Prostate gland (tissue), 2 donors: ENCODE measurements around the gene LMAN1L. TPM values are rescaled to one million over a fixed set of nuclear protein-coding genes. Genes with fewer than 3 reads are reported as not detected.
A peak's percentile ranks its signal among the peaks of the same experiment; 100 is the strongest.

ENCODE experiments used
- DNase-seq: peaks from one replicate; pipeline ENCODE4 v3.0.0-alpha.2; 2019; ENCODE audit warnings: low spot score
- H3K27ac ChIP-seq, 2 donors: fragments of 200-600 bp; sonication (generic); 2 replicates each; pipeline ENCODE4 v1.5.1; 2017 to 2019
- H3K27me3 ChIP-seq: fragments of 200-600 bp; sonication (generic); replicated peaks from 2 replicates; pipeline ENCODE4 v1.5.1; 2019; ENCODE audit not compliant: insufficient read depth
- H3K36me3 ChIP-seq, 2 donors: fragments of 200-600 bp; sonication (generic); 1 replicate in 1 of 2; 2 replicates in 1 of 2; pipeline versions ENCODE4 v1.5.1 to v1.8.1; 2017 to 2019
- H3K4me1 ChIP-seq: fragments of 200-600 bp; sonication (generic); replicated peaks from 2 replicates; pipeline ENCODE4 v1.5.1; 2019
- H3K4me3 ChIP-seq, 2 donors: fragments of 200-600 bp; sonication (generic); 2 replicates each; pipeline ENCODE4 v1.5.1; 2017 to 2019
- H3K9me3 ChIP-seq: fragments of 200-600 bp; sonication (generic); 2 replicates; pipeline ENCODE4 v1.5.1; 2017
- CTCF ChIP-seq, 4 experiments: fragments of 200-600 bp in 2 of 4; fragments of 450-650 bp in 2 of 4; sonication (generic) in 2 of 4; IDR thresholded peaks; 1 replicate in 3 of 4; 2 replicates in 1 of 4; pipeline ENCODE4 v1.5.1; 2016 to 2019; ENCODE audit warnings: antibody characterized with exemption in 4 of 4, mild to moderate bottlenecking in 2 of 4, moderate library complexity in 2 of 4
- POLR2A ChIP-seq: fragments of 450-650 bp; IDR thresholded peaks from one replicate; pipeline ENCODE4 v1.6.1; 2016; ENCODE audit warnings: antibody characterized with exemption, mild to moderate bottlenecking
- POLR2AphosphoS5 ChIP-seq: sonication (generic); formaldehyde crosslinking; IDR thresholded peaks from one replicate; pipeline ENCODE4 v1.6.1; 2017; ENCODE audit warnings: antibody characterized with exemption
- WGBS: methylation state at CpG from one replicate; pipeline ENCODE4 v1.1.5; 2018; 5-methylcytosine and 5-hydroxymethylcytosine counted together
- intact Hi-C: fragments of 100-400 bp; cut with DNase I; formaldehyde crosslinking; loops from one replicate; pipeline ENCODE4 v1.14.2; 2022
- total RNA-seq, 2 donors: library from RNA; depleted of rRNA; stranded (reverse); fragments of >200 nt; gene quantifications; one replicate each; pipeline ENCODE4 v1.1.0, GENCODE V29; 2016

The LMAN1L gene
- total RNA-seq, 2 donors from 2014 or later: 219 to 229 TPM

GRCh38 chr15:74782259-74783071, 30.2 kb upstream of the LMAN1L start:
- under 1% methylated on average over 56 of the region's 72 CpGs for WGBS
- DNase-seq: no peak
- Histone ChIP-seq H3K27me3 (no peaks in the 10 kb centered on the region), H3K4me3 (peak overlapping the region; percentile 80 to 82), H3K4me1 (peaks cover 22% of the 10 kb centered on the region), H3K27ac (peak overlapping the region; percentile 77 to 88), H3K36me3 (no peaks in the 10 kb centered on the region), H3K9me3 (no peaks in the 10 kb centered on the region)
- TF ChIP-seq POLR2AphosphoS5 (no peak), POLR2A (no peak), CTCF (IDR thresholded peaks at IDR 0.05) (no peak)
- intact Hi-C loops: loop anchor here (5.0 kb wide), 1 partner anchor 60 kb away; the partner anchor contains the start of gene ULK3

- Histone ChIP-seq H3K4me3 (peak overlapping the region; percentile 80 to 82), H3K9me3 (no peaks in the 10 kb centered on the region)
- no peak for DNase-seq
Measured at GRCh38 chr15:74783072-74783807, 29.4 kb upstream of the LMAN1L start.

GRCh38 chr15:74783808-74784175, 28.8 kb upstream of the LMAN1L start:
- Histone ChIP-seq H3K9me3 (no peaks in the 10 kb centered on the region), H3K4me1 (peaks cover 29% of the 10 kb centered on the region), H3K36me3 (no peaks in the 10 kb centered on the region), H3K27me3 (no peaks in the 10 kb centered on the region), H3K4me3 (peak overlapping the region; percentile 80 to 82), H3K27ac (peak overlapping the region; percentile 77 to 88)
- no peak for DNase-seq
- WGBS: 39% methylated on average over 3 of the region's 3 CpGs
- TF ChIP-seq CTCF (IDR thresholded peaks at IDR 0.05): peak in 1 of 4 experiments; percentile 8
- no peak for TF ChIP-seq POLR2AphosphoS5
- intact Hi-C loops: loop anchor here (5.0 kb wide), 1 partner anchor 59 kb away; the partner anchor contains the start of gene ULK3

More at GRCh38 chr15:74783072-74783807, 29.4 kb upstream of the LMAN1L start:
- 7% methylated on average over 13 of the region's 13 CpGs for WGBS
- intact Hi-C loops: loop anchor here (5.0 kb wide), 1 partner anchor 59 kb away; the partner anchor contains the start of gene ULK3
- Histone ChIP-seq H3K27me3 (no peaks in the 10 kb centered on the region), H3K36me3 (no peaks in the 10 kb centered on the region), H3K4me1 (peaks cover 25% of the 10 kb centered on the region), H3K27ac (peak overlapping the region; percentile 77 to 88)
- TF ChIP-seq POLR2A (no peak), CTCF (IDR thresholded peaks at IDR 0.05) (no peak), POLR2AphosphoS5 (no peak)

- Histone ChIP-seq H3K27me3 (no peaks in the 10 kb centered on the region), H3K4me3 (no peak overlapping the region), H3K27ac (peak overlapping the region in 1 of 2 donors; percentile 88), H3K9me3 (no peaks in the 10 kb centered on the region), H3K36me3 (no peaks in the 10 kb centered on the region), H3K4me1 (peaks cover 37% of the 10 kb centered on the region)
- TF ChIP-seq CTCF (IDR thresholded peaks at IDR 0.05) (no peak), POLR2AphosphoS5 (no peak), POLR2A (no peak)
- intact Hi-C loops: loop anchor here (5.0 kb wide), 1 partner anchor 58 kb away; the partner anchor contains the start of gene ULK3
- no peak for DNase-seq
- WGBS: 60% methylated on average over 8 of the region's 8 CpGs
Measured at GRCh38 chr15:74784426-74785193, 28.0 kb upstream of the LMAN1L start.
